Measurements from ENCODE around the gene OR10H1.

Gene OR10H1

DNA sequence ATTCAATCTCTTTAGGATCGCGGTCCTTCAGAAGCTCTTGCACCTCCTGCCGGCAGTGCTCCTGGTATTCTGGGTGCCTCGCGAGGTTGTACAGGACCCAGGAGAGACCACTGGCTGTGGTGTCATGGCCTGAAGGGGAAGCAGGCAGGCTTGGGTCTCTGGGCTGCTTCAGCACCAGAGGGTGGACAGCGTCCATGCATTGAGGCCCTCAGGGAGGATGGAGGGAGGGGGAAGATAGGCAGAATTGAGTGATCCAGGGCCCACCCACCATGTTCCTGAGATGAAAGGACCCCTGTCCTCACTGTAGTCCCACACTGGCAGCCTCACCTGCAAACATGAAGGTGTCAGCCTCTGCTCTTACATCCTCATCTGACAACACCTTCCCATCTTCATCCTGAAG is 45.9 kb downstream of the OR10H1 start:
- no peak for DNase-seq

DNA sequence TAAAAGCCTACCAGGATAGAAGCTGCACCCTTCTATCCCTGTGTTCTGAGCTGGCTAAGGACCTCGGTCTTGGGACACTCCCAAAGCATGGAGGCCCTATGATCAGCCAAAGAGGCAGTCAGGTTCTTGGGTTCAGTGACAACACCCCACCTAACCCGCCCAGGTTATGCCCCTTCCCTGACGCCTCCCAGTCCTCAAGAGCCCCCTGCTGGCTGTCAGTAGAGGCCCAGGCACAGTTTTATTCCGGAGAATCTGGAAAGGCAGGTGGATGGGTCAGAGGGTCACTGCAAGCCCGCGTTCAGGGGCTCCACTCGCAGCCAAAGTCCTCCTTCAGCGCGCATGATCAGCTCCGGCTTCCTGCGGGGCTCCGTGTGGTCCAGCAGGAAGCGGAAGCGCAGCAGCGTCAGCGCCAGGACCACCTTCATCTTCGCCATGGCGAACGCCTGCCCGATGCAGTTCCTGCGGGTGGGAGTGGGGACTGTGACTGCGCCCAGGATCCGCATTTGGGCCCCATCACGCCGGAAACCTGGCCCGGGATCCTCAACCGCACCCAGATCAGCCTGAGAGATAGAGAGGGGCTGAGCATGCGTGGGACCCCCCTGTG is 55.4 kb downstream of the OR10H1 start:
- no peak for DNase-seq

DNA sequence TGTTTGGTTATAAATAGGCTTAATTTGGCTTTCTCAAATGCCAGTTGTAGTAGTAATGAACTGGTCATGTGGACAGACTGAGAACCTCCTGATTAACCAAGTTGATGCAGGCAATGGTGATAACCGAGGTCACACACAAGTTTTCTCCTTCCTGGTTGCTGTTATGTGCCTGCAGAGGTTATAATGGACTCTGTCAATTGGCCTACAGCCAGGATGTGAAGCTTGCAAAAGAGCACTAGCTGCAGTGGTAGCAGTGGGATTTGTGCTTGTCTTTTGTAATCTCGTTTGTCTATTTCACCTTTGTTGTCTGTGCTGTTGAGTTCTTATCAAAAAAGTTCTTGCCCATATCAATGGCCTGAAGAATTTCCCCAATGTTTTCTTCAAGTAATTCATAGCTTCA is 57.1 kb downstream of the OR10H1 start:
- DNase-seq = no peak

All from CD4-positive, alpha-beta T cell treated with Interleukin-1 beta for 1 hour (primary cell).